Panc1 (cell line): ENCODE results near the gene PPTC7. TPM values are rescaled to one million over a fixed set of nuclear protein-coding genes. Genes with fewer than 3 reads are reported as not detected.

Experiments
- ATAC-seq: fragments of 200-7000 bp; cut with Tn5 transposase; 2 replicates; pipeline ENCODE4 v1.9.1; 2020; ENCODE audit warnings: mild to moderate bottlenecking, moderate library complexity
- BruUV-seq: library from RNA; stranded (reverse); fragments of 400-500 nt; replicated peaks from 2 replicates; lab custom pipeline; 2021; lab: Mats Ljungman, UMichigan
- CTCF ChIA-PET: fragments of 300-600 bp; sonication (Branson Sonifier 250); formaldehyde crosslinking; loops from one replicate; lab custom pipeline; 2022; ENCODE audit warnings: antibody characterized with exemption; lab: Charles Lee
- POLR2A ChIA-PET: fragments of 300-600 bp; sonication (Branson Sonifier 250); formaldehyde crosslinking; loops from one replicate; lab custom pipeline; 2022; ENCODE audit warnings: antibody characterized with exemption; lab: Charles Lee
- DNase-seq: peaks from one replicate; pipeline ENCODE4 v3.0.0-alpha.2; 2010; ENCODE audit warnings: low read depth, low spot score
- H3K27ac ChIP-seq: 2 replicates; pipeline ENCODE4 v1.5.1; 2011; ENCODE audit warnings: mild to moderate bottlenecking, low read length, inconsistent platforms
- H3K27me3 ChIP-seq: fragments of 200-500 bp; sonication (Bioruptor generic); 2 replicates; pipeline ENCODE4 v1.6.0; 2014; ENCODE audit warnings: low read length, inconsistent platforms; ENCODE audit not compliant: control insufficient read depth, insufficient read depth
- H3K36me3 ChIP-seq: fragments of 200-500 bp; sonication (Bioruptor generic); 2 replicates; pipeline ENCODE4 v1.5.1; 2014; ENCODE audit warnings: inconsistent platforms, mild to moderate bottlenecking, low read length, moderate library complexity; ENCODE audit not compliant: control insufficient read depth, insufficient read depth
- H3K4me1 ChIP-seq: 2 replicates; pipeline ENCODE4 v1.5.1; 2011; ENCODE audit warnings: inconsistent platforms, mild to moderate bottlenecking, low read length, moderate library complexity; ENCODE audit not compliant: control insufficient read depth, insufficient read depth
- H3K4me3 ChIP-seq, 2 experiments: 2 replicates each; pipeline ENCODE4 v1.5.1; 2011 to 2012; ENCODE audit warnings: low read depth in 2 of 2, low read length in 2 of 2, mild to moderate bottlenecking in 2 of 2, inconsistent platforms in 1 of 2, moderate library complexity in 1 of 2
- H3K9me3 ChIP-seq: fragments of 200-500 bp; sonication (Bioruptor generic); 2 replicates; pipeline ENCODE4 v1.5.1; 2014; ENCODE audit warnings: low read depth, mild to moderate bottlenecking, inconsistent platforms, low read length, moderate library complexity; ENCODE audit not compliant: control insufficient read depth, insufficient read depth
- POLR2AphosphoS5 ChIP-seq: IDR thresholded peaks from 2 replicates; pipeline ENCODE4 v1.6.1; 2012; ENCODE audit warnings: mild to moderate bottlenecking, low read depth, low read length, moderate library complexity
- SIN3A ChIP-seq: IDR thresholded peaks from 2 replicates; pipeline ENCODE4 v1.6.1; 2012; ENCODE audit warnings: low read depth, mild to moderate bottlenecking, low read length, moderate library complexity, borderline replicate concordance; ENCODE audit not compliant: insufficient read depth
- TCF7L2 ChIP-seq: IDR thresholded peaks from 2 replicates; pipeline ENCODE4 v1.6.1; 2011; ENCODE audit warnings: mild to moderate bottlenecking, low read depth, low read length, inconsistent platforms
- in situ Hi-C: cut with HindIII; loops from 2 replicates; pipeline ENCODE4 v1.10.0; 2016; ENCODE audit warnings: low sequenced_read_pairs, low pct_unique_long_range_greater_than_20kb
- intact Hi-C: fragments of 100-400 bp; cut with micrococcal nuclease; formaldehyde crosslinking; loops from one replicate; pipeline ENCODE4 v1.10.0; 2022; ENCODE audit not compliant: unreplicated experiment
- total RNA-seq: library from RNA; stranded (reverse); gene quantifications from one replicate; pipeline ENCODE4 v1.2.1, GENCODE V29; 2021; ENCODE audit not compliant: unreplicated experiment
- TF ChIP-seq, protein P1 (sequence below), 2 experiments: IDR thresholded peaks; 2 replicates each; pipeline ENCODE4 v1.6.1; 2011 to 2012; ENCODE audit warnings: low read depth in 2 of 2, control low read depth in 1 of 2, low read length in 1 of 2, mild to moderate bottlenecking in 1 of 2, moderate library complexity in 1 of 2; ENCODE audit not compliant: insufficient read depth in 1 of 2
- TF ChIP-seq, protein P2 (sequence below): fragments of 450-650 bp; IDR thresholded peaks from 2 replicates; pipeline ENCODE4 v1.5.1; 2017; ENCODE audit warnings: mild to moderate bottlenecking

PPTC7 gene
- total RNA-seq, 1 experiment from 2014 or later: 18.4 TPM

GRCh38 chr12:110600254-110600653 is 17.1 kb upstream of the PPTC7 start:
- Histone ChIP-seq H3K27me3 (no peaks in the 10 kb centered on the region), H3K9me3 (no peaks in the 10 kb centered on the region), H3K36me3 (no peaks in the 10 kb centered on the region), H3K27ac (no peak overlapping the region), H3K4me3 (no peak overlapping the region), H3K4me1 (no peaks in the 10 kb centered on the region)
- ATAC-seq (no peak), DNase-seq (no peak)
- in situ Hi-C loops: no loop called here
- BruUV-seq: no TSS peak
- POLR2A ChIA-PET: interaction anchor here (0.6 kb wide), 2 partner anchors 53 to 76 kb away, joined by 3 to 4 read pairs; no protein-coding TSS in a partner anchor
- CTCF ChIA-PET: interaction anchor here (0.6 to 3.1 kb wide), 5 partner anchors 15 to 168 kb away, joined by 3 to 11 read pairs (median 5); partner anchors contain the start of gene ARPC3
- no peak for TF ChIP-seq SIN3A
- TF ChIP-seq, protein P1, sequence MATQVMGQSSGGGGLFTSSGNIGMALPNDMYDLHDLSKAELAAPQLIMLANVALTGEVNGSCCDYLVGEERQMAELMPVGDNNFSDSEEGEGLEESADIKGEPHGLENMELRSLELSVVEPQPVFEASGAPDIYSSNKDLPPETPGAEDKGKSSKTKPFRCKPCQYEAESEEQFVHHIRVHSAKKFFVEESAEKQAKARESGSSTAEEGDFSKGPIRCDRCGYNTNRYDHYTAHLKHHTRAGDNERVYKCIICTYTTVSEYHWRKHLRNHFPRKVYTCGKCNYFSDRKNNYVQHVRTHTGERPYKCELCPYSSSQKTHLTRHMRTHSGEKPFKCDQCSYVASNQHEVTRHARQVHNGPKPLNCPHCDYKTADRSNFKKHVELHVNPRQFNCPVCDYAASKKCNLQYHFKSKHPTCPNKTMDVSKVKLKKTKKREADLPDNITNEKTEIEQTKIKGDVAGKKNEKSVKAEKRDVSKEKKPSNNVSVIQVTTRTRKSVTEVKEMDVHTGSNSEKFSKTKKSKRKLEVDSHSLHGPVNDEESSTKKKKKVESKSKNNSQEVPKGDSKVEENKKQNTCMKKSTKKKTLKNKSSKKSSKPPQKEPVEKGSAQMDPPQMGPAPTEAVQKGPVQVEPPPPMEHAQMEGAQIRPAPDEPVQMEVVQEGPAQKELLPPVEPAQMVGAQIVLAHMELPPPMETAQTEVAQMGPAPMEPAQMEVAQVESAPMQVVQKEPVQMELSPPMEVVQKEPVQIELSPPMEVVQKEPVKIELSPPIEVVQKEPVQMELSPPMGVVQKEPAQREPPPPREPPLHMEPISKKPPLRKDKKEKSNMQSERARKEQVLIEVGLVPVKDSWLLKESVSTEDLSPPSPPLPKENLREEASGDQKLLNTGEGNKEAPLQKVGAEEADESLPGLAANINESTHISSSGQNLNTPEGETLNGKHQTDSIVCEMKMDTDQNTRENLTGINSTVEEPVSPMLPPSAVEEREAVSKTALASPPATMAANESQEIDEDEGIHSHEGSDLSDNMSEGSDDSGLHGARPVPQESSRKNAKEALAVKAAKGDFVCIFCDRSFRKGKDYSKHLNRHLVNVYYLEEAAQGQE (IDR thresholded peaks at IDR 0.05; ENCODE audit: insufficient read depth in 1 of 2, low read depth in 2 of 2, low read length in 1 of 2): no peak
- TF ChIP-seq, protein P2, sequence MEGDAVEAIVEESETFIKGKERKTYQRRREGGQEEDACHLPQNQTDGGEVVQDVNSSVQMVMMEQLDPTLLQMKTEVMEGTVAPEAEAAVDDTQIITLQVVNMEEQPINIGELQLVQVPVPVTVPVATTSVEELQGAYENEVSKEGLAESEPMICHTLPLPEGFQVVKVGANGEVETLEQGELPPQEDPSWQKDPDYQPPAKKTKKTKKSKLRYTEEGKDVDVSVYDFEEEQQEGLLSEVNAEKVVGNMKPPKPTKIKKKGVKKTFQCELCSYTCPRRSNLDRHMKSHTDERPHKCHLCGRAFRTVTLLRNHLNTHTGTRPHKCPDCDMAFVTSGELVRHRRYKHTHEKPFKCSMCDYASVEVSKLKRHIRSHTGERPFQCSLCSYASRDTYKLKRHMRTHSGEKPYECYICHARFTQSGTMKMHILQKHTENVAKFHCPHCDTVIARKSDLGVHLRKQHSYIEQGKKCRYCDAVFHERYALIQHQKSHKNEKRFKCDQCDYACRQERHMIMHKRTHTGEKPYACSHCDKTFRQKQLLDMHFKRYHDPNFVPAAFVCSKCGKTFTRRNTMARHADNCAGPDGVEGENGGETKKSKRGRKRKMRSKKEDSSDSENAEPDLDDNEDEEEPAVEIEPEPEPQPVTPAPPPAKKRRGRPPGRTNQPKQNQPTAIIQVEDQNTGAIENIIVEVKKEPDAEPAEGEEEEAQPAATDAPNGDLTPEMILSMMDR: no peak
- TF ChIP-seq POLR2AphosphoS5: no peak
- no peak for TF ChIP-seq TCF7L2
- intact Hi-C loops: loop anchor here (5.0 kb wide), 1 partner anchor 88 kb away; no protein-coding TSS in a partner anchor

- no peak overlapping the region for H3K27ac ChIP-seq
- no peaks in the 10 kb centered on the region for H3K27me3 ChIP-seq
- H3K4me3 ChIP-seq: no peak overlapping the region
- POLR2A ChIA-PET: interaction anchor here (0.6 kb wide), 2 partner anchors 52 to 77 kb away, joined by 3 to 4 read pairs; no protein-coding TSS in a partner anchor
- BruUV-seq: no TSS peak
- TF ChIP-seq TCF7L2 (no peak), POLR2AphosphoS5 (no peak), SIN3A (no peak)
- TF ChIP-seq, protein P1 (IDR thresholded peaks at IDR 0.05; ENCODE audit: insufficient read depth in 1 of 2, low read depth in 2 of 2, low read length in 1 of 2): no peak
- TF ChIP-seq, protein P2: no peak
- ATAC-seq: no peak
- H3K36me3 ChIP-seq: no peaks in the 10 kb centered on the region
- intact Hi-C loops: no loop called here
- CTCF ChIA-PET: interaction anchor here (0.6 to 3.1 kb wide), 3 partner anchors 47 to 168 kb away, joined by 3 to 11 read pairs (median 8); no protein-coding TSS in a partner anchor
- DNase-seq: no peak
- no peaks in the 10 kb centered on the region for H3K4me1 ChIP-seq
- H3K9me3 ChIP-seq: no peaks in the 10 kb centered on the region
- in situ Hi-C loops: no loop called here
These were observed 16.2 kb upstream of the PPTC7 start for GRCh38 chr12:110599334-110599733.
